GM12878 (cell line): ENCODE results near the gene GCNT2.

ENCODE experiments used
- ASH2L ChIP-seq: fragments of 300-600, 200-600 bp; sonication (generic); IDR thresholded peaks from 2 replicates; pipeline ENCODE4 v1.6.1; 2017; ENCODE audit warnings: low read depth, mild to moderate bottlenecking, borderline replicate concordance
- CREB1 ChIP-seq: IDR thresholded peaks from 2 replicates; pipeline ENCODE4 v1.6.1; 2012; ENCODE audit warnings: low read depth, mild to moderate bottlenecking, inconsistent platforms
- FOS ChIP-seq: IDR thresholded peaks from 3 replicates; pipeline ENCODE4 v1.6.1; 2011; ENCODE audit warnings: borderline replicate concordance; ENCODE audit not compliant: insufficient read length; ENCODE audit errors: extremely low read depth
- HDAC2 ChIP-seq: fragments of 200-600 bp; sonication (generic); IDR thresholded peaks from 2 replicates; pipeline ENCODE4 v1.6.1; 2017
- KAT2A ChIP-seq: conservative IDR thresholded peaks from 2 replicates; pipeline ENCODE4 v1.6.1; 2011; ENCODE audit warnings: low read depth, low read length; ENCODE audit not compliant: control insufficient read depth
- KDM1A ChIP-seq: fragments of 200-600 bp; sonication (generic); IDR thresholded peaks from 2 replicates; pipeline ENCODE4 v1.6.1; 2016; ENCODE audit warnings: borderline replicate concordance
- MTA2 ChIP-seq: fragments of 450-650 bp; IDR thresholded peaks from 2 replicates; pipeline ENCODE4 v1.6.1; 2016; ENCODE audit warnings: low read depth, mild to moderate bottlenecking, moderate library complexity
- RAD21 ChIP-seq: IDR thresholded peaks from 2 replicates; pipeline ENCODE4 v1.6.1; 2011; ENCODE audit warnings: mild to moderate bottlenecking, low read depth, low read length, moderate library complexity; ENCODE audit not compliant: insufficient read depth
- TF ChIP-seq, protein P1 (sequence below), 3 experiments: IDR thresholded peaks in 2 of 3; conservative IDR thresholded peaks in 1 of 3; 2 replicates each; pipeline ENCODE4 v1.5.1; 2011; ENCODE audit warnings: low read depth in 3 of 3, low read length in 3 of 3, mild to moderate bottlenecking in 3 of 3, control low read depth in 2 of 3, moderate library complexity in 2 of 3, inconsistent platforms in 1 of 3, mixed read lengths in 1 of 3; ENCODE audit not compliant: control insufficient read depth in 2 of 3, insufficient read depth in 1 of 3; ENCODE audit errors: extremely low read depth in 1 of 3
- TF ChIP-seq, protein P2 (sequence below): fragments of 450-650 bp; IDR thresholded peaks from 2 replicates; pipeline ENCODE4 v1.6.1; 2017; ENCODE audit warnings: mild to moderate bottlenecking, low read depth, inconsistent platforms; ENCODE audit not compliant: poor library complexity, severe bottlenecking
- TF ChIP-seq, protein P3 (sequence below): fragments of 450-650 bp; IDR thresholded peaks from 2 replicates; pipeline ENCODE4 v1.6.1; 2017; ENCODE audit warnings: mild to moderate bottlenecking

DNA sequence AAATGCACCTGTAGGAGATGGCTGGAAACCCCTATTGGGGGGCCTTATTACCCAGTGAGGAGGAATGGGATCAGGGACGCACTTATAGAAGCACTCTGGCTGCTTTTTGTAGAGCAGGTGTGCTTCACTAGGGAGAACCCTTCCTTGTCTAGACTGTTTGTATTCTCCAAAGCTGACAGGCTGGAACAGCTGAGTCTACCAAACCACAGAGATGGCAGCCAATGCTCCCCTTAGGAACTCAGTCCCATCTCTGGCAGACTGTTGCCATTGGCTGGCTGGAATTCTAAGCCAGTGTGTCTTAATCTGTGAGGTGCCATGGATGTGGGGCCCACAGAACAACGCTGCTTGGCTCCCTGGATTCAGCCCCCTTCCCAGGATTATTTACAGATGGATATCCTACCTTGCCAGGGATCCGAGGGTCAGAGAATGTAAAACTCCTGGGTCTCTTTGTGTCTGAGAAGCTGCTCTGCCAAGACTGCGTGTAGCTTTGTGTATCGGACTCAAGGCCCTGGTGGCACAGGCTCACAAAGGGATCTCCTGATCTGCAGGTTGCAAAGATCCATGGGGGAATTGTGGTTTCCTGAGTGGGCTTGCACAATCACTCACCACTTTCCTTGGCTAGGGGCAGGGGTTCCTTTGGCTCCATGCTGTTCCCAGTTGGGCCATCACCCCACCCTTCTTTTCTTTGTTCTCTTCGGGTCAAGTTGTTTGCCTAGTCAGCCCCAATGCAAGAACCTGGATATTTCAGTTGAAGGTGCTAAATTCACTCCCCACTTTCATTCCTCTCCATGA is 147.2 kb downstream of the GCNT2 start:
- TF ChIP-seq, protein P1, sequence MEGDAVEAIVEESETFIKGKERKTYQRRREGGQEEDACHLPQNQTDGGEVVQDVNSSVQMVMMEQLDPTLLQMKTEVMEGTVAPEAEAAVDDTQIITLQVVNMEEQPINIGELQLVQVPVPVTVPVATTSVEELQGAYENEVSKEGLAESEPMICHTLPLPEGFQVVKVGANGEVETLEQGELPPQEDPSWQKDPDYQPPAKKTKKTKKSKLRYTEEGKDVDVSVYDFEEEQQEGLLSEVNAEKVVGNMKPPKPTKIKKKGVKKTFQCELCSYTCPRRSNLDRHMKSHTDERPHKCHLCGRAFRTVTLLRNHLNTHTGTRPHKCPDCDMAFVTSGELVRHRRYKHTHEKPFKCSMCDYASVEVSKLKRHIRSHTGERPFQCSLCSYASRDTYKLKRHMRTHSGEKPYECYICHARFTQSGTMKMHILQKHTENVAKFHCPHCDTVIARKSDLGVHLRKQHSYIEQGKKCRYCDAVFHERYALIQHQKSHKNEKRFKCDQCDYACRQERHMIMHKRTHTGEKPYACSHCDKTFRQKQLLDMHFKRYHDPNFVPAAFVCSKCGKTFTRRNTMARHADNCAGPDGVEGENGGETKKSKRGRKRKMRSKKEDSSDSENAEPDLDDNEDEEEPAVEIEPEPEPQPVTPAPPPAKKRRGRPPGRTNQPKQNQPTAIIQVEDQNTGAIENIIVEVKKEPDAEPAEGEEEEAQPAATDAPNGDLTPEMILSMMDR (IDR thresholded peaks at IDR 0.05 in 2 of 3, conservative IDR thresholded peaks at IDR 0.05 in 1 of 3; ENCODE audit: control insufficient read depth in 2 of 3, extremely low read depth in 1 of 3, insufficient read depth in 1 of 3, low read depth in 3 of 3, low read length in 3 of 3) = no peak
- TF ChIP-seq KDM1A = no peak
- TF ChIP-seq KAT2A = no peak
- no peak for TF ChIP-seq CREB1
- TF ChIP-seq, protein P2, sequence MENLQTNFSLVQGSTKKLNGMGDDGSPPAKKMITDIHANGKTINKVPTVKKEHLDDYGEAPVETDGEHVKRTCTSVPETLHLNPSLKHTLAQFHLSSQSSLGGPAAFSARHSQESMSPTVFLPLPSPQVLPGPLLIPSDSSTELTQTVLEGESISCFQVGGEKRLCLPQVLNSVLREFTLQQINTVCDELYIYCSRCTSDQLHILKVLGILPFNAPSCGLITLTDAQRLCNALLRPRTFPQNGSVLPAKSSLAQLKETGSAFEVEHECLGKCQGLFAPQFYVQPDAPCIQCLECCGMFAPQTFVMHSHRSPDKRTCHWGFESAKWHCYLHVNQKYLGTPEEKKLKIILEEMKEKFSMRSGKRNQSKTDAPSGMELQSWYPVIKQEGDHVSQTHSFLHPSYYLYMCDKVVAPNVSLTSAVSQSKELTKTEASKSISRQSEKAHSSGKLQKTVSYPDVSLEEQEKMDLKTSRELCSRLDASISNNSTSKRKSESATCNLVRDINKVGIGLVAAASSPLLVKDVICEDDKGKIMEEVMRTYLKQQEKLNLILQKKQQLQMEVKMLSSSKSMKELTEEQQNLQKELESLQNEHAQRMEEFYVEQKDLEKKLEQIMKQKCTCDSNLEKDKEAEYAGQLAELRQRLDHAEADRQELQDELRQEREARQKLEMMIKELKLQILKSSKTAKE = no peak
- no peak for TF ChIP-seq HDAC2
- no peak for TF ChIP-seq ASH2L
- no peak for TF ChIP-seq MTA2
- TF ChIP-seq FOS = no peak
- no peak for TF ChIP-seq RAD21
- TF ChIP-seq, protein P3, sequence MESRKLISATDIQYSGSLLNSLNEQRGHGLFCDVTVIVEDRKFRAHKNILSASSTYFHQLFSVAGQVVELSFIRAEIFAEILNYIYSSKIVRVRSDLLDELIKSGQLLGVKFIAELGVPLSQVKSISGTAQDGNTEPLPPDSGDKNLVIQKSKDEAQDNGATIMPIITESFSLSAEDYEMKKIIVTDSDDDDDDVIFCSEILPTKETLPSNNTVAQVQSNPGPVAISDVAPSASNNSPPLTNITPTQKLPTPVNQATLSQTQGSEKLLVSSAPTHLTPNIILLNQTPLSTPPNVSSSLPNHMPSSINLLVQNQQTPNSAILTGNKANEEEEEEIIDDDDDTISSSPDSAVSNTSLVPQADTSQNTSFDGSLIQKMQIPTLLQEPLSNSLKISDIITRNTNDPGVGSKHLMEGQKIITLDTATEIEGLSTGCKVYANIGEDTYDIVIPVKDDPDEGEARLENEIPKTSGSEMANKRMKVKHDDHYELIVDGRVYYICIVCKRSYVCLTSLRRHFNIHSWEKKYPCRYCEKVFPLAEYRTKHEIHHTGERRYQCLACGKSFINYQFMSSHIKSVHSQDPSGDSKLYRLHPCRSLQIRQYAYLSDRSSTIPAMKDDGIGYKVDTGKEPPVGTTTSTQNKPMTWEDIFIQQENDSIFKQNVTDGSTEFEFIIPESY = no peak
